ENCODE results near the gene HAO2.
A peak's percentile ranks its signal among the peaks of the same experiment; 100 is the strongest.
"Not testable (repeated sequence)": the region's sequence is repeated elsewhere in the genome, so short reads cannot be mapped to it uniquely, and the experiment has no call there.

HAO2 gene

DNA sequence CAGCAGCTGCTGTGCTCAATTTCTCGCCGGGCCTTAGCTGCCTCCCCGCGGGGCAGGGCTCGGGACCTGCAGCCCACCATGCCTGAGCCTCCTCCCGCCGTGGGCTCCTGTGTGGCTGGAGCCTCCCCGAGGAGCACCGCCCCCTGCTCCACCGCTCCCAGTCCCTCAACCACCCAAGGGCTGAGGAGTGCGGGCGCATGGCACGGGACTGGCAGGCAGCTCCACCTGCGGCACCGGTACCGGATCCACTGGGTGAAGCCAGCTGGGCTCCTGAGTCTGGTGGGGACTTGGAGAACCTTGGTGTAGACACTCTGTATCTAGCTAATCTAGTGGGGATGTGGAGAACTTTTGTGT, 34.7 kb upstream of the HAO2 start:
- not testable (repeated sequence) for H3K27ac Mint-ChIP-seq; ATAC-seq; H3K4me3 Mint-ChIP-seq; H3K36me3 Mint-ChIP-seq; H3K4me1 Mint-ChIP-seq; DNase-seq (ENCODE audit: low spot score in 2 of 2); H3K9me3 Mint-ChIP-seq

DNA sequence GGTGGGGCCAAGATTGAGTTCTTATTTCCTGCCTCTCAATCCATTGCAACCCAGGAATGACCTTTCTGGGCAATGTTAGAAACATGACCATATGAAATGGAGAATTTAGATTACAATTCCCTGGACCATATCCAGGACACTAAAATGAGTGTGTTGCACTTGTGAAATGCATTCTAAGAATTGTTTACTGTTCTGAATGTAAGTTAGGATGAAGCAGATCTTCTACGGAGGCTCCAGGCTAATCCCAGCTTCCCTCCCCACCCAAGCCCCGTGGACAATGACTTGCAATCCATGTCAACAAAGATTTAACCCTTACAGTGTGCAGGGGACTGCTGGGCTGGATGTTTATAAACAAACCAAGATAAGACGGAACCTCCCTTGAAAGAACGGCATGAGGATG, 31.7 kb upstream of the HAO2 start:
- Mint-ChIP-seq H3K9me3 (no peaks in the 10 kb centered on the region), H3K27ac (no peak overlapping the region), H3K36me3 (no peaks in the 10 kb centered on the region), H3K4me3 (no peak overlapping the region), H3K4me1 (no peaks in the 10 kb centered on the region)
- ATAC-seq (no peak), DNase-seq (ENCODE audit: low spot score in 2 of 2) (no peak)

DNA sequence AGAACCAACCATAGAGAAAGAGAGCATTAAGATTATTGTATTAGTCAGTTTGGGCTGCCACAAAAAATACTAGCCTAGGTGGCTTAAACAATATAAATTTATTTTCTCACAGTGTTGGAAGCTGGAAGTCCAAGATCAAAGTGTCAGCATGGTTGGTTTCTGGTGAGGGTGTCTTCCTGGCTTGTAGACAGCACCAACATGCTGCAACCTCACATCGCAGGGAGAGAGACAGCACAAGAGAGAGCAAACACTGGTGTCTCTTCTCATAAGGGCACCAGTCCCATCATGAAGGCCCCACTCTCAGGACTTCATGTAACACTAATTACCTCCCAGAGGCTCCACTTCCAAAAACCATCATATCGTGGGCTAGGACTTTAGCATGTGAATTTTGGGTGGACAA, 30.6 kb upstream of the HAO2 start:
- no peak overlapping the region for H3K27ac Mint-ChIP-seq
- no peak for DNase-seq (ENCODE audit: low spot score in 2 of 2)
- ATAC-seq = no peak
- H3K9me3 Mint-ChIP-seq = no peaks in the 10 kb centered on the region
- H3K4me3 Mint-ChIP-seq = no peak overlapping the region
- H3K4me1 Mint-ChIP-seq = no peaks in the 10 kb centered on the region
- no peaks in the 10 kb centered on the region for H3K36me3 Mint-ChIP-seq

DNA sequence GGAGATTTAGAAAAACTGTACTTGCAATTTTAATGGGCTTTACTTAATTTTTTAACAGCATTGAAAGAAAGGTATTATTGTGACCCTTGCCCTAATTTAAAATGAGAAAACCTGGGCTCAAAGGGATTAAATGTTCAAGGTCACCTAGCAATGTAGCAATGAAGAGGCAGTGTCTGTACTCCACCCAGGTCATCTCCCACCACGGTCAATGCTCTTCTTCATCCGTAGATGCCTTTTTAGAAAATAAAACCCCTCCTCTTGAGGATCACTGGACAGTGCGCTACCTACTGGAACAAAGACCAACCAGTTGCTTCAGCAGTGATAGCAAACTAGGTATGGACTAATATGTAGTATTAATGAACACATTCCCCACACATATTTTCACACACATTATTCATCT, 29.8 kb upstream of the HAO2 start:
- no peak for ATAC-seq
- Mint-ChIP-seq H3K36me3 (no peaks in the 10 kb centered on the region), H3K4me3 (no peak overlapping the region), H3K27ac (no peak overlapping the region), H3K9me3 (no peaks in the 10 kb centered on the region), H3K4me1 (no peaks in the 10 kb centered on the region)
- DNase-seq (ENCODE audit: low spot score in 2 of 2) = no peak

DNA sequence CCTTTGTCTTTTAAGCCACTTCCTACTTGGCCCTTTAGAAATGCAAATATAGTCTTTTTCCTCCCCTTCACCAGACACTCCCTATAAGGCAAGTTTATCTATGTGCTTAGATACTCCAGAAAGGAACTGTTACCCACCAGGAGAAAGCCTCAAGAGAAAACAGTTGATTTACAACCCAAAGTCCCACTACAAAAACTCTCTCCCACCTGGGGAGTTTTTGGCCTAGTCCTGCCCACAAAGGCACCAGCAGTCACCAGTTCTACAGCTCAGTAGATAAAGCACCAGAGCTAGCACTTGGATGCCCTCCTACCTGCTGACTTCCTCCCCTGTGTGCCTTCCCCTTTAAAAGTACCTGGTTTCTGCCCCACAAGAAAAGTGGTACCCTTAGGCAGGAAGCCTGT, 27.7 kb upstream of the HAO2 start:
- ATAC-seq (no peak), DNase-seq (ENCODE audit: low spot score in 2 of 2) (no peak)
- no peaks in the 10 kb centered on the region for H3K4me1 Mint-ChIP-seq
- H3K27ac Mint-ChIP-seq = no peak overlapping the region
- H3K9me3 Mint-ChIP-seq = no peaks in the 10 kb centered on the region
- H3K36me3 Mint-ChIP-seq = no peaks in the 10 kb centered on the region
- no peak overlapping the region for H3K4me3 Mint-ChIP-seq

DNA sequence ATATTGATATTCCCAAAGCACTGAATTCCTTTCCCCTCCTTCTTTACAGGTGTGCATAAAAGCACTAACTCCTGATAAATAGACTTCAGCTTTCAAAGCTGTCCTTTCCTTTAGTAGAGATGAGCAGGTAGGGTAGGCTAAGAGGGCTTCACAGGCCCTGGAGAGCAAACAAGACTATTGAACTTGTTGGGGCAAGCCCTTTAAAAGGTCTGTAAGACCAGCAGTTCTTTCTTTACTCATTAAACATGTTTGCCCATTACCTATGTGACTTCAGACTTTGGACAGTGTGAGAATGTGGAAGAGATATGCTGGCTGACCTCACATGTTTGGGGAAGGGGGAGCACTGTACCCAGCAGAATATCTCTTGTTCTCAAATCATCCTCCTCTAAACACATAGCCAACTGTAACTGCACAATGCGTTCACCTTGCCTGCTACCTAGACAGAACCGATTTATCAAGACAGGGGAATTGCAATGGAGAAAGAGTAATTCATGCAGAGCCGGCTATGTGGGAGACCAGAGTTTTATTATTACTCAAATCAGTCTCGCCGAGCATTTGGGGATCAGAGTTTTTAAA, 27.1 kb upstream of the HAO2 start:
- H3K4me3 Mint-ChIP-seq = no peak overlapping the region
- DNase-seq (ENCODE audit: low spot score in 2 of 2) (no peak), ATAC-seq (no peak)
- H3K36me3 Mint-ChIP-seq = no peaks in the 10 kb centered on the region
- H3K9me3 Mint-ChIP-seq = no peaks in the 10 kb centered on the region
- no peak overlapping the region for H3K27ac Mint-ChIP-seq
- H3K4me1 Mint-ChIP-seq = no peaks in the 10 kb centered on the region

DNA sequence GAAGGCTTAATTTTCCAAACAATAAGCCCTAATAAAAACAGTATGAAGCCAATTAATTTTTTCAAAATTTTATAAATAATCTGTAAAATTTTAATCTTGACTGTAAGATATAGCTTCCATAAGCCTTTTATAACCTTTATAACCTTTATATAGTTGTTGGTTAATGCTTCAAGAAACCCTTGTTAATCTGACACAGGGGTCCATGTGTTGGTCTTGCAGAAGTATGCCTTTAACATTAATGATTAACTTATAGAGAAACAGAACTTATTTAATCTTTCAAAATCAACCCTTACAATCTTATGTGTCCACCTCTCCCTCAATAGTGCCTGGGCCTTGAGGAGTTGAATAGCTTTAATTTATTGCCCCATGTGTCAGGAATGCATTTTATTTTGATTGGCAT, 23.2 kb upstream of the HAO2 start:
- H3K27ac Mint-ChIP-seq = no peak overlapping the region
- no peaks in the 10 kb centered on the region for H3K9me3 Mint-ChIP-seq
- no peak overlapping the region for H3K4me3 Mint-ChIP-seq
- no peak for ATAC-seq
- DNase-seq (ENCODE audit: low spot score in 2 of 2) = no peak
- no peaks in the 10 kb centered on the region for H3K36me3 Mint-ChIP-seq
- peaks cover 6% of the 10 kb centered on the region for H3K4me1 Mint-ChIP-seq

DNA sequence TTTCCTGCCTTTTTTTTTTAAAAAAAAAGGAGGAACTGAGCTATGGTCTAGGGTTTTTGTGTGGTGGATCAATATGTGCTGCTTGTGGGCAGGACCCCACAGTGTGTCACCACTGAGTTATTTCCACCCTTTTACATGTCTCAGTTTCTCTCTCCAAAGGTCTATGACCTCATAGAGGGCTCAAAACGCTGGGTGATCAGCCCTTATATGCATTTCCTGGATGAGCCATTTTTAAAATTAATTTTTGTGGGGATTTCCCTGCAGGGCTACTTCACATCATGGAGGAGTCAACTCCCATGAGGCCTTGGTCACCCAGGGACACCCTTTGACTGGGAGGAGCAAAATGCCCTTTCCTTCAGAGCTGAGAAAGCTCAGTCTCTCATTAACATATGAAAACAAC, 20.7 kb upstream of the HAO2 start:
- Mint-ChIP-seq H3K9me3 (no peaks in the 10 kb centered on the region), H3K36me3 (no peaks in the 10 kb centered on the region), H3K4me3 (no peak overlapping the region), H3K27ac (peak overlapping the region; percentile 18), H3K4me1 (peaks cover 6% of the 10 kb centered on the region)
- DNase-seq (ENCODE audit: low spot score in 2 of 2) = no peak
- peak; percentile 89 for ATAC-seq

DNA sequence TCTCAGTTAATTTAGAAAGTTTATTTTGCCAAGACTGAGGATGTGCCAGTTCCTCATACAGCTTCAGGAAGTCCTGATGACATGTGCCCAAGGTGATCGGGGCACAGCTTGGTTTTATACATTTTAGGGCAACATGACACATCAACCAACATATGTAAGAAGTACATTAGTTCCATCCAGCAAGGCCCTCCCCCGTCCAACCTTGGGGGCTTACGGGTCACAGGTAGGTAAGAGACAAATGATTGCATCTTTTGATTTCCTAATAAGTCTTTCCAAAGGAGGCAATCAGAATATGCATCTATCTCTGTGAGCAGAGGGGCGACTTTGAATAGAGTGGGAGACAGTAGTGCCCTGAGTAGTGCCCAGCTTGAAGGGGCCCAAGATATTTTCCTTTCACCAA, 19.6 kb upstream of the HAO2 start:
- DNase-seq (ENCODE audit: low spot score in 2 of 2) = no peak
- H3K9me3 Mint-ChIP-seq = no peaks in the 10 kb centered on the region
- no peak overlapping the region for H3K4me3 Mint-ChIP-seq
- no peak for ATAC-seq
- no peaks in the 10 kb centered on the region for H3K36me3 Mint-ChIP-seq
- peaks cover 6% of the 10 kb centered on the region for H3K4me1 Mint-ChIP-seq
- no peak overlapping the region for H3K27ac Mint-ChIP-seq

DNA sequence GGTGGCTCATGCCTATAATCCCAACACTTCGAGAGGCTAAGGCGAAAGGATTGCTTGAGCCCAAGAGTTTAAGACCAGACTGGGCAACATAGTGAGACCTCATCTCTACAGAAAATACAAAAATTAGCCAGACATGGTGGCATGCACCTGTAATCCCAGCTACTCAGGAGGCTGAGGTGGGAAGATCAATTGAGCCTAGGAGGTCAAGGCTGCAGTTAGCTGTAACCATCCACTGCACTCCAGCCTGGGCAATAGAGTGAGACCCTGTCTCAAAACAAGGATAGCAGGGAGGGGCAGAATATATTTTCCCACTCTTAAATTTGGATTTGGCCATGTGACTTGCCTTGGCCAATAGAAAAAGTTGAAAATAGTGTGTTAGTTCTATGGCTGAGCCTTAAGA, 17.7 kb upstream of the HAO2 start:
- H3K4me3 Mint-ChIP-seq; DNase-seq (ENCODE audit: low spot score in 2 of 2); H3K9me3 Mint-ChIP-seq; H3K4me1 Mint-ChIP-seq; ATAC-seq; H3K36me3 Mint-ChIP-seq; H3K27ac Mint-ChIP-seq: not testable (repeated sequence)

DNA sequence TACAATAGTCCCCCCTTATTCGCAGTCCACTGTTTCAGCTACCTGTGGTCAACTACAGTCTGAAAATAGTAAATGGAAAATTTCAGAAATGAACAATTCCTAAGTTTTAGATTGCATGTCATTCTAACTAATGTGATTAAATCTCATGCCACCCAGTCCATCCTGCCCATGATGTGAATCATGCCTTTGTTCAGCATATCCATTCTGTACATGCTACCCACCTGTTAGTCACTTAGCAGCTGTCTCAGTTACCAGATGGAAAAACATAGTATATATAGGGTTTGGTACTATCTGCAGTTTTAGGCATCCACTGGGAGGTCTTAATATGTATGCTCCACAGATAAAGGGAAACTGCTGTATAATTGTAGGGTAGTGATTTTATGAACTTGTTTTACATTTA, 16.6 kb upstream of the HAO2 start:
- Mint-ChIP-seq H3K27ac (no peak overlapping the region), H3K4me1 (peaks cover 6% of the 10 kb centered on the region), H3K9me3 (no peaks in the 10 kb centered on the region), H3K4me3 (no peak overlapping the region), H3K36me3 (no peaks in the 10 kb centered on the region)
- ATAC-seq (no peak), DNase-seq (ENCODE audit: low spot score in 2 of 2) (no peak)

DNA sequence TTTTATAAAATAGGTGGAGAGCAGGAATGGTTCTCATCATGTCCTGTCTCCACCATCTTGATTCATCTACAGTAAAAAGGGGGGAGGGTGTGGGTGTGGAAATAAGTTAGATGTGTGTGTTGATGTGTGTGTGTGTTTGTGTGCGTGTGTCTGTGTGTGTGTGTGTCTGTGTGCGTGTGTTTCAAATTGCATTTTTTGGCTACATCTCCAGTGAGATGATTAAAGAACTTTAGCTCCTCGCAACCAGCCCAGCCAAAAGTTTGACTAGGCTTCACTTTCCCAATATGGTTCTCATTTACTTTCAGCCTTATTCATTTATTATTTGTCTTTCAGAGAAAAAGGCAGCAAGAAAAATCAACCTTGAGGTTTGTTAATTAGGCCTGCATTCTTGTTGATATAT, 14.7 kb upstream of the HAO2 start:
- DNase-seq (ENCODE audit: low spot score in 2 of 2) (no peak), ATAC-seq (no peak)
- no peaks in the 10 kb centered on the region for H3K36me3 Mint-ChIP-seq
- no peak overlapping the region for H3K27ac Mint-ChIP-seq
- no peaks in the 10 kb centered on the region for H3K9me3 Mint-ChIP-seq
- H3K4me3 Mint-ChIP-seq = no peak overlapping the region
- H3K4me1 Mint-ChIP-seq = no peaks in the 10 kb centered on the region

DNA sequence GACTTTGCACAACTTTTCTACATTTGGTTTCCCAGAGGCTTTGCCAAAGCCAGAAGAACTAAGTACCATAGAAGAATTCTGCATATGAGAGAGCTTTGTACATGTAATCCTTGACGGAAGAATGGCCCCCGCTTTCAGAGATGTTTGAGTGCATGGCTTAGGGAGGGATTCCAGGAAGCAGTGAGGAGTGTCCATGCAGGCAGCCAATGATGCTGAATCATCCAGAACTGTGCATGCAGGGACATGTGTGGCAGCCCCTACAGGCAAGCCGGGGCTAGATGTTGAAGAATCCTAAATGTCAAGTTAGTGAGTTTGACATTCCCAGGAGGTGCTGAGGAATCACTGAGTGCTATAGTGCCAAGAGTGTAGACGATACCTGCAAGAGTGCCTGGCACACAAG, 9.9 kb upstream of the HAO2 start:
- no peaks in the 10 kb centered on the region for H3K4me1 Mint-ChIP-seq
- H3K27ac Mint-ChIP-seq = no peak overlapping the region
- H3K4me3 Mint-ChIP-seq = no peak overlapping the region
- H3K9me3 Mint-ChIP-seq = no peaks in the 10 kb centered on the region
- DNase-seq (ENCODE audit: low spot score in 2 of 2) (no peak), ATAC-seq (no peak)
- H3K36me3 Mint-ChIP-seq = no peaks in the 10 kb centered on the region

DNA sequence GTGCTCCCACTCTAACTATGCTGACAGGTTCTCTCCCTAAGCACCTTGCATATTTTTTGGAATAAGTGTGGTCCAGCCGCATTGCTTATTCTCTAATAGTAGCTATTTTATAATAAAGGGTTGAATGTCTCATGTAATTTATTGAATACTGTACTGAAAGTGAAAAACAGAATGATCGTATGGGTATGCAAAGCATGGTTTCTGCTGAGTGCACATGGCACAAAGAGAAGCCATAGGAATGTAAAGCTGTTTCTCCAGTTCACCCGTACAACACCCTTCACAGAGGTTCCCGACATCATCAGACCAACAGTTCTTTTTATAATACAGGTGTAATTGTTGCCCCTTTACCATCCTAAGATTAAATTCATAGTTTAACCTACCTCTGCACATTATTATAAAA, 8.9 kb upstream of the HAO2 start:
- H3K4me1 Mint-ChIP-seq = no peaks in the 10 kb centered on the region
- H3K36me3 Mint-ChIP-seq = no peaks in the 10 kb centered on the region
- DNase-seq (ENCODE audit: low spot score in 2 of 2) = no peak
- ATAC-seq = no peak
- no peak overlapping the region for H3K27ac Mint-ChIP-seq
- H3K4me3 Mint-ChIP-seq = no peak overlapping the region
- H3K9me3 Mint-ChIP-seq = no peaks in the 10 kb centered on the region

DNA sequence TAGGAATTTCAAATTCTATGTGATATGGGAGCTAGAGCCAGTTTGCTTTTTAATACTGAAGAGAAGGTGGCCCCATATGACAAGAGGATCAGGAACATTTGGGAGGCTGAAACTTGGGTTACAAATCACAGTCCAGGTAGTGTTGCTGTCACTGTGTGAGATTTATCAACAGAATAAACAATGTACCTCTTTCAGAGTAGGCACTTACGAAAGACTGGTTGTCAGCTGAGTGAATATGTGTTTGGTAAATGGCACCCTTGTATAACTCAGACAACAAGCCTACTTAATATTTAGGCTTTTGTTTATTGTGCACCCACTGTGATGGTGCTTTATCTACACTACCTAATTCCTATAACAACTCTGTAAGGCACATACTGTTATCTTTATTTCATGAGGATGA, 7.4 kb upstream of the HAO2 start:
- Mint-ChIP-seq H3K4me1 (no peaks in the 10 kb centered on the region), H3K9me3 (no peaks in the 10 kb centered on the region), H3K4me3 (no peak overlapping the region), H3K27ac (no peak overlapping the region), H3K36me3 (no peaks in the 10 kb centered on the region)
- ATAC-seq (no peak), DNase-seq (ENCODE audit: low spot score in 2 of 2) (no peak)

DNA sequence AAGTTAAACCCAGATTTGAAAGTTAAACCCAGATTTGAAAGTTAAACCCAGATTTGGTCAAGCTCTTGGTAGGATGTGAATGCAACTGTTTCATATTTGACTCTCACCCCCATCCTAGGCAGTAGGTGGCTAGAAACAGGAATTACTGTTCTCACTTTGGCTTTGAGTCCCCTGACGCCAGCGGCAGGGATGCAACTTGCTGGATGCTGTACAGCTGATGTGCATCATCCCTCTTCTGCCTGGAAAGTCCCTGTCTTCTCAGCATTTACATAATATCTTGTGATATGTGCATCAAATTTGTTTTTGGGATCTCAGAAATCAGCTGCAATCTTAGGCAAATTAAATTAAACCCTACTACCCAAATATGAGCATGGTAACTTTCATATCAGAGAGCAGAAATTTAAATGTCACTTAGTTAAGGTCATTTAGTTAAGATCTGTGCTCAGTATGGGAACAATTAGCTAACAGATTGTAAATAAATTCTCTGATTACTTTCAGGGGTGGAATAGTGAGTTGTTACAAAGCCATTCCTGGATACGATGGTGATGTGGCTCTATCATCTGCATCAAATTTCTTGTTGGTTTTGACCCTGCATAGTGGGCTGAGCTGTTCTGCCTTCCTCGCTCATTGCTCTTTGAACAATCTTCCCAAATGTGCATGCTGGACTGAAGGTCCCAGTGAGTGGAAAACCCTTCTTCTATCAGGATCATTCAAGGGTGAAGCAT, 6.8 kb upstream of the HAO2 start:
- Mint-ChIP-seq H3K27ac (no peak overlapping the region), H3K4me1 (no peaks in the 10 kb centered on the region), H3K9me3 (no peaks in the 10 kb centered on the region), H3K4me3 (no peak overlapping the region), H3K36me3 (no peaks in the 10 kb centered on the region)
- no peak for DNase-seq (ENCODE audit: low spot score in 2 of 2)
- ATAC-seq = no peak

DNA sequence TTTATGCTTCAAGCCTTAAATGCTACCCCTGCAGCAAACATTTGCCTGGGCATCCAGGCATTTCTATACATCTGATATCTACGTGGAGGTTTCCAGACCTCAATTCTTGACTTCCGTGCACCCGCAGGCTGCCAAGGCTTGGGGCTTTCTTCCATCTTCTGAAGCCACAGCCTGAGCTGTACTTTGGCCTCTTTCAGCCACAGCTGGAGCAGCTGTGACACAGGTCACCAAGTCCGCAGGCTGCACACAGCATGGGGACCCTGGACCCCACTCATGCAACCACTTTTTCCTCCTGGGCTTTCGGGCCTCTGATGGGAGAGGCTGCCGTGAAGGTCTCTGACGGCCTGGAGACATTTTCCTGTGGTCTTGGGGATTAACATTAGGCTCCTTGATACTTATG, 5.4 kb upstream of the HAO2 start:
- Mint-ChIP-seq H3K4me3 (no peak overlapping the region), H3K4me1 (no peaks in the 10 kb centered on the region), H3K36me3 (no peaks in the 10 kb centered on the region), H3K9me3 (no peaks in the 10 kb centered on the region), H3K27ac (no peak overlapping the region)
- DNase-seq (ENCODE audit: low spot score in 2 of 2) (no peak), ATAC-seq (no peak)

All from stimulated activated effector memory CD8-positive, alpha-beta T cell treated with anti-CD3 and anti-CD28 coated beads, Interleukin-12 subunit alpha, Interleukin-12 subunit beta, amount 100 ng/mL, for 72 hours (primary cell).